Progenitor cell of endocrine pancreas (in vitro differentiated cells): Measurements from ENCODE around the gene TIMM8B. TPM values are rescaled to one million over a fixed set of nuclear protein-coding genes. Genes with fewer than 3 reads are reported as not detected.

Experiments
- DNase-seq: peaks from one replicate; pipeline ENCODE4 v3.0.0; 2021; ENCODE audit warnings: low spot score; ENCODE audit not compliant: unreplicated experiment
- H3K27ac Mint-ChIP-seq: 2 replicates; pipeline ENCODE4 v1.8.0; 2021; ENCODE audit warnings: mild to moderate bottlenecking, moderate library complexity, mixed read lengths
- H3K27me3 Mint-ChIP-seq: 2 replicates; pipeline ENCODE4 v1.8.0; 2021; ENCODE audit warnings: mixed read lengths
- H3K36me3 Mint-ChIP-seq: 2 replicates; pipeline ENCODE4 v1.8.0; 2022; ENCODE audit warnings: mixed read lengths; ENCODE audit not compliant: insufficient read depth
- H3K4me1 Mint-ChIP-seq: 2 replicates; pipeline ENCODE4 v1.8.0; 2021; ENCODE audit warnings: low read depth, mixed read lengths
- H3K4me3 Mint-ChIP-seq: 2 replicates; pipeline ENCODE4 v1.8.0; 2021; ENCODE audit warnings: low read depth, mild to moderate bottlenecking, moderate library complexity, mixed read lengths
- H3K9me3 Mint-ChIP-seq: 2 replicates; pipeline ENCODE4 v1.8.0; 2021; ENCODE audit warnings: low read depth, mixed read lengths
- CTCF ChIP-seq: fragments of 200-600 bp; sonication (generic); IDR thresholded peaks from one replicate; pipeline ENCODE4 v1.5.0; 2021; ENCODE audit warnings: antibody characterized with exemption, mild to moderate bottlenecking; ENCODE audit not compliant: unreplicated experiment
- total RNA-seq: library from RNA; stranded (reverse); gene quantifications from 2 replicates; pipeline ENCODE4 v1.2.1, GENCODE V29; 2021

Gene TIMM8B
- total RNA-seq, 1 donor from 2014 or later = 71.2 TPM

DNA sequence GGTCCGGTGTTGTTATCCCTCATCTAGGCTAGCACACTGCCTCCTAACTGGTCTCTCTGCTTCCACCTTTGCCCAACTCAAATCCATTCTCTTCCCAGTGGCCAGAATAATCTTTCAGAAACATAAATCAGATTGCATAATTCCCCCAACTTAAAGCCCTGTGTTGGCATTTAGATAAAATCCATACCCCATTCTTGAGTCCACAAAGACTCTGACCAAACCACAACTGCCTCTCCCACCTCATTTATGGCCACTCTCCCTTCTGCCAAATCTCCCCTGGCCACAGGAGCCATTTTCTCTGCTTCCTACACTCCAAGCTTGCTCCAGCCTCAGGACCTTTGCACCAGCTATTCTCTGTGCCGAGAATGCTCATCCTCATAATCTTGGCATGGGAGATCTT is 40.5 kb upstream of the TIMM8B start:
- H3K9me3 Mint-ChIP-seq = no peaks in the 10 kb centered on the region
- no peaks in the 10 kb centered on the region for H3K27me3 Mint-ChIP-seq
- no peak for TF ChIP-seq CTCF
- H3K36me3 Mint-ChIP-seq = no peaks in the 10 kb centered on the region
- H3K4me1 Mint-ChIP-seq = no peaks in the 10 kb centered on the region
- H3K27ac Mint-ChIP-seq = no peak overlapping the region
- no peak overlapping the region for H3K4me3 Mint-ChIP-seq
- no peak for DNase-seq

DNA sequence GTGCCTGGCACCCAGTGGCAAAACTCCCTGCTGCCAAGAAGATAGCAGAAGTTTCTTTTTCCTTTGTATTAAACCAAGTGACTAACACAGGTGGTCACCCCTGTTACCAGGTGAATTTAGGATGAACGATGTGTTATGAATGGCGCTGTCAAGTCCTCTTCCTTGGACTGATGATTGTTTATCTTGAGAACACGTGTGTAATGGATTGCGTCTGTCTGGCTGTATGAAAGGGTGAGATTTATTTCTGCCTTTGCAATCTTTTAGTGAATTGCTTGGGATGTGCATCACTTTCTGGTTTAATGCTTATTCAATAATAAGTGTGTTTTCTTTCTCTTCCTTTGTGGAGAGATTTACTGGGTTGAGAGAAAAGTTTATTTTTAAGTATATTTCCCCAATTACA is 36.6 kb upstream of the TIMM8B start:
- DNase-seq = no peak
- H3K4me1 Mint-ChIP-seq = no peaks in the 10 kb centered on the region
- no peaks in the 10 kb centered on the region for H3K9me3 Mint-ChIP-seq
- H3K27me3 Mint-ChIP-seq = no peaks in the 10 kb centered on the region
- no peak overlapping the region for H3K4me3 Mint-ChIP-seq
- no peaks in the 10 kb centered on the region for H3K36me3 Mint-ChIP-seq
- no peak overlapping the region for H3K27ac Mint-ChIP-seq
- TF ChIP-seq CTCF = no peak

GRCh38 chr11:112121981-112122615 is 35.5 kb upstream of the TIMM8B start:
- Mint-ChIP-seq H3K27me3 (no peaks in the 10 kb centered on the region), H3K9me3 (no peaks in the 10 kb centered on the region), H3K4me1 (no peaks in the 10 kb centered on the region), H3K36me3 (no peaks in the 10 kb centered on the region), H3K4me3 (no peak overlapping the region), H3K27ac (no peak overlapping the region)
- TF ChIP-seq CTCF = no peak
- no peak for DNase-seq

DNA sequence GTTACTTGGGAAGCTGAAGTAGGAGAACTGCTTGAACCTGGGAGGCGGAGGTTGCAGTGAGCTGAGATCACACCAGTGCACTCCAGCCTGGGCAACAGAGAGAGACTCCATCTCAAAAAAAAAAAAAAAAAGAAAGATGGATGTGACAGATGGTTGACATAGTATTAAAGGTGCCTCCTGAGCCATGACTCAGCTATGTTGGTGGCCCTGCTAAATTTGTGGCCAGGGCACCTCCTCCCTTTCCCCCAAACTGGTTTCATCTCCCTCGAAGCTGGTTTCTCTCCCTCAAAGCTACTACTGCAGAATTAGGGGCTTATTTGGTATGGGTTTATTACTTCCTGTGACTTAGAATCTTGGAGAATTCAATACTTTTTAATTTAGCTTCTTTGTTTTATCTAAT is 31.6 kb upstream of the TIMM8B start:
- Mint-ChIP-seq H3K9me3 (no peaks in the 10 kb centered on the region), H3K27me3 (no peaks in the 10 kb centered on the region), H3K36me3 (no peaks in the 10 kb centered on the region), H3K27ac (no peak overlapping the region), H3K4me1 (no peaks in the 10 kb centered on the region), H3K4me3 (no peak overlapping the region)
- TF ChIP-seq CTCF = no peak
- no peak for DNase-seq

- Mint-ChIP-seq H3K36me3 (peaks cover 2% of the 10 kb centered on the region), H3K27me3 (no peaks in the 10 kb centered on the region), H3K4me3 (no peak overlapping the region), H3K27ac (no peak overlapping the region), H3K9me3 (peaks cover 6% of the 10 kb centered on the region), H3K4me1 (no peaks in the 10 kb centered on the region)
- TF ChIP-seq CTCF = no peak
- no peak for DNase-seq
Measured at GRCh38 chr11:112115386-112115785, 28.8 kb upstream of the TIMM8B start.
